RWPE2 (cell line): ENCODE data around the gene ADAP1.
"Not testable (repeated sequence)": the region's sequence is repeated elsewhere in the genome, so short reads cannot be mapped to it uniquely, and the experiment has no call there.

Source experiments
- ATAC-seq: fragments of 200-7000 bp; cut with Tn5 transposase; 3 replicates; pipeline ENCODE4 v1.9.1; 2021; ENCODE audit warnings: low read depth
- DNase-seq: peaks from one replicate; pipeline ENCODE4 v3.0.0-alpha.2; 2020; ENCODE audit warnings: low spot score
- H3K27ac ChIP-seq: fragments of 450-650 bp; 2 replicates; pipeline ENCODE4 v1.5.1; 2017; ENCODE audit warnings: mild to moderate bottlenecking; ENCODE audit not compliant: poor library complexity, severe bottlenecking
- H3K27me3 ChIP-seq: fragments of 250-450 bp; sonication (Bioruptor Pico); 2 replicates; pipeline ENCODE4 v1.5.1; 2021; ENCODE audit warnings: mild to moderate bottlenecking, moderate library complexity; ENCODE audit not compliant: insufficient read depth, poor library complexity, severe bottlenecking
- H3K36me3 ChIP-seq: fragments of 250-450 bp; sonication (Bioruptor Pico); 2 replicates; pipeline ENCODE4 v1.5.1; 2020; ENCODE audit warnings: low read depth, mild to moderate bottlenecking, moderate library complexity
- H3K4me1 ChIP-seq: fragments of 250-450 bp; sonication (Bioruptor Pico); 2 replicates; pipeline ENCODE4 v1.5.1; 2021; ENCODE audit warnings: mild to moderate bottlenecking, moderate library complexity; ENCODE audit not compliant: insufficient read depth, poor library complexity, severe bottlenecking
- H3K4me3 ChIP-seq: fragments of 250-450 bp; sonication (Bioruptor Pico); 2 replicates; pipeline ENCODE4 v1.5.1; 2021; ENCODE audit warnings: mild to moderate bottlenecking, moderate library complexity; ENCODE audit not compliant: severe bottlenecking
- H3K9me3 ChIP-seq: fragments of 250-450 bp; sonication (Bioruptor Pico); 2 replicates; pipeline ENCODE4 v1.5.1; 2021; ENCODE audit warnings: mild to moderate bottlenecking, moderate library complexity; ENCODE audit not compliant: severe bottlenecking
- CTCF ChIP-seq: fragments of 450-650 bp; IDR thresholded peaks from one replicate; pipeline ENCODE4 v1.5.1; 2017; ENCODE audit warnings: mild to moderate bottlenecking, moderate library complexity; ENCODE audit not compliant: poor library complexity, severe bottlenecking

The ADAP1 gene

GRCh38 chr7:945556-946255, 8.8 kb downstream of the ADAP1 start:
- Histone ChIP-seq H3K27ac (peak overlapping the region; percentile 94), H3K4me1 (peaks cover 35% of the 10 kb centered on the region), H3K36me3 (peaks cover 5% of the 10 kb centered on the region; the same call in 1 of the 2 replicates), H3K4me3 (peak overlapping the region; percentile 9), H3K27me3 (no peaks in the 10 kb centered on the region), H3K9me3 (peaks cover 3% of the 10 kb centered on the region)
- ATAC-seq (peak; percentile 98), DNase-seq (peak; percentile 100)
- TF ChIP-seq CTCF: no peak

- no peaks in the 10 kb centered on the region for H3K27me3 ChIP-seq
- no peak for TF ChIP-seq CTCF
- peak; percentile 70 for DNase-seq
- ATAC-seq: peak; percentile 38
- peaks cover 35% of the 10 kb centered on the region for H3K4me1 ChIP-seq
- H3K27ac ChIP-seq: peak overlapping the region; percentile 94
- H3K9me3 ChIP-seq: peaks cover 3% of the 10 kb centered on the region
- H3K36me3 ChIP-seq: peaks cover 5% of the 10 kb centered on the region; the same call in 1 of the 2 replicates
- H3K4me3 ChIP-seq: peak overlapping the region; percentile 9
Observed at GRCh38 chr7:945147-945555, 9.3 kb downstream of the ADAP1 start.

GRCh38 chr7:944744-945143, 9.7 kb downstream of the ADAP1 start:
- H3K36me3 ChIP-seq: peaks cover 5% of the 10 kb centered on the region; the same call in 1 of the 2 replicates
- H3K27me3 ChIP-seq: no peaks in the 10 kb centered on the region
- no peak overlapping the region for H3K4me3 ChIP-seq
- H3K4me1 ChIP-seq: peaks cover 32% of the 10 kb centered on the region
- peak overlapping the region; percentile 94 for H3K27ac ChIP-seq
- TF ChIP-seq CTCF: no peak
- no peak for DNase-seq
- ATAC-seq: no peak
- H3K9me3 ChIP-seq: peaks cover 3% of the 10 kb centered on the region

GRCh38 chr7:943793-944192, 10.7 kb downstream of the ADAP1 start:
- not testable (repeated sequence) for ATAC-seq, H3K4me3 ChIP-seq, H3K36me3 ChIP-seq, H3K9me3 ChIP-seq, H3K27me3 ChIP-seq
- Histone ChIP-seq H3K4me1 (peaks cover 25% of the 10 kb centered on the region), H3K27ac (peak overlapping the region; percentile 94)
- DNase-seq: peak; percentile 1

GRCh38 chr7:940599-941408, 13.7 kb downstream of the ADAP1 start:
- Histone ChIP-seq H3K9me3 (peaks cover 3% of the 10 kb centered on the region), H3K4me3 (no peak overlapping the region), H3K27ac (no peak overlapping the region), H3K4me1 (peaks cover 13% of the 10 kb centered on the region), H3K36me3 (peaks cover 5% of the 10 kb centered on the region; the same call in 1 of the 2 replicates), H3K27me3 (no peaks in the 10 kb centered on the region)
- no peak for ATAC-seq
- DNase-seq: no peak
- no peak for TF ChIP-seq CTCF
